Germinal center (tissue), 1 donor: ENCODE results near the gene KLHDC7B.

Experiments
- DNase-seq: peaks from one replicate; pipeline ENCODE4 v3.0.0; 2012; ENCODE audit warnings: mixed read lengths, low spot score

KLHDC7B gene

DNA sequence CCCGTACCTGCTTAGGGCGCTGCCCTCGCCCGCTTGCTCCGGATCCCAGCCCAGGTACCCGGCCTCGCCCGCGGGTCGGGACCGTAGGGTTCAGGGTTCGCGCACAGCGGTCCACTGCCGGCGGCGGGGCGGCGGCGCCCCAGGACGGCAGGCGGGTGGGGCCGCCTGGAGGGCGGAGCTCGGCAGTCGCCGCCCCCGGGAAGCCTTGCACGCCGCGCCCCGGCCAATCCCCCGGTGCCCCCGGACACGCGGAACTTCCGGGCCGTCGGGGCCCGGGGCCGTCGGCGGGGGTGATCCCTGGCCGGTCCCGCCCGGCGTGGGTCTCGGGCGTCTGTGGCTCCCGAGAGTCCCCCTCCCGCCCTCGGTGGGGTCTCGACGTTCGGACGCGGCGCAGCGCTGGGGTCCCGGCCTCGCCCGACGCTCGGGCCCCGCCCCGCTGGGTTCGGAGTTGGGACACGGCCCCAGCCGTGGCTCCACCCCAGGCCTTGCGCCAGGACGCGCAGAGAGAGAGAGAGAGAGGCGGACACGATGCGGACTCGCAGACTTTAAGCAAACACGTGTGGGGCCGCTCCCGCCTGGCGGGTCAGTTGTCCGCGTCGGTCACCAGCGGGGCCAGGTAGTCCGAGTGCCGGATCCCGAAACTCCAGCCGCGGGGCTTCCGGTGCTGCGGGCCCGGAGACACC, 15.7 kb upstream of the KLHDC7B start, which contains the start of gene TYMP:
TYMP (minus strand) TSS at position 116 of the 683 bp plus-strand sequence. CDS start 303 bp downstream, outside the sequence.
- peak; percentile 85 for DNase-seq

GRCh38 chr22:50530580-50530876, 15.2 kb upstream of the KLHDC7B start:
- no peak for DNase-seq

DNA sequence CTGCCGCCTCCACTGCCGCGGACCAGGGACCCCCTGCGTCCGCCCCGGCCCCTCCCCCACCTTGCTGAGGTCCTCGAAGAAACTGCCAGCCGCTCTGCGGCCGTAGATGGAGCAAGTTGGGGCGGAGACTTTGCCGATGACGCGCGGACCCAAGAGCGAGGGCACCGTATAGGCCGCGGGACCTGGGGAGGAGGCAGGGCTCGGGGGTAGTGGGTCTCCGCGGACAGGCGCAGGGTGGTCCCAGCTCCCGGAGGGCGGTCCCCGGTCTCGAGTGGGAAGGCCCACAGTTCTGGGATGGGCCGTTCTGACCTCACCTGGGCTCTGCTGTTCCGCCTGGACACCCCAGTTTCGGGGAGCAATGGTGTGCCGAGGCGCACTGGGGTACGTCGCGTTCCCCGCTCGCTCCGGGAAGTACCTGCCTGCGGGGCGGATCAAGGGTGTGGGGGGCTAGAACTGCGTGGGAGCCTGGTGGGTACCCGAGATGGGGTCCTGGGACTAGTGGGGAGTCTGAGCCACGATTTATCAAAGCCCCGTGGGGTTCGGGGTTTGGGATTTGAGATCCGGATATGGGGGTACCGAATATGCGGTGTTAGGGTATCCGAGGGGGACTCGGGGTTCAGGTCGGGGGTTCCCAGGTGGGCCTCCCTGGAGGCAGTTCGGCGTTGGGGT, 14.7 kb upstream of the KLHDC7B start:
- DNase-seq, result peak; percentile 75

- peak; percentile 70 for DNase-seq
These were observed 14.1 kb upstream of the KLHDC7B start for GRCh38 chr22:50531546-50531961.

DNA sequence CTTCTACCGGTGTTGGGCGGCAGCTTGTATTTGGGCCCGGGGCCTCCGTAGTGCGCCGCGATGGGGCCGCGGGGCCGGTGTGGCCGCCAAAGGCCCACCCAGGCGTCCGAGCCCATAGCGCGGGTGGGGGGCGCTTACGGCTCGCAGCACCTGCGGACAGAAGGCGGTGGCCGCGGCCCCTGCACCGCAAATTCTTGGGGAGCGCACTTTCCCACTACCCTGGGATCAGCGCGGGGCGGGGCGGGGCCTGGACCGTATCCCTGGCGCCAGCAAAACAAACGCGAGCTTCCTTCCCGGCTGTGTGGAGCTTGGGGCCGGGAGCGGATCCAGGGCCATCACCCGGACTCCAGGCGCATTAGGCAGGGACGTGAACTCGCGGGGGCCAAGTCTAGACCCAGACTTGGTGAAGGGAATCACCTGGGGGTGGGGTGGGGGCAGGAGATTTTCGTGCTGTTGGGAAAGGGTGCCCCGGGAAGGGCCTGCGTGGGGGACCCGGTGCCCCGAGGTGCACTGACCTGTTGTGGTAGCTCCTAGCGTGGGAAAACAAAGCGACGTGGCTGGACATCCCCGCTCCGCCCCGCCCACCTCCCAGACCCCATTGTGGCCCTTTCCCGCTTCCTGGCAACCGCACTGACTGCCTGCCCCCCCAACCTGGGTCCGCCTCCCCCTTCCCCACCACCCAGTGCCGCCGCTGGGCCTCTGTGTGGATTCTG, 13.6 kb upstream of the KLHDC7B start:
- no peak for DNase-seq

DNA sequence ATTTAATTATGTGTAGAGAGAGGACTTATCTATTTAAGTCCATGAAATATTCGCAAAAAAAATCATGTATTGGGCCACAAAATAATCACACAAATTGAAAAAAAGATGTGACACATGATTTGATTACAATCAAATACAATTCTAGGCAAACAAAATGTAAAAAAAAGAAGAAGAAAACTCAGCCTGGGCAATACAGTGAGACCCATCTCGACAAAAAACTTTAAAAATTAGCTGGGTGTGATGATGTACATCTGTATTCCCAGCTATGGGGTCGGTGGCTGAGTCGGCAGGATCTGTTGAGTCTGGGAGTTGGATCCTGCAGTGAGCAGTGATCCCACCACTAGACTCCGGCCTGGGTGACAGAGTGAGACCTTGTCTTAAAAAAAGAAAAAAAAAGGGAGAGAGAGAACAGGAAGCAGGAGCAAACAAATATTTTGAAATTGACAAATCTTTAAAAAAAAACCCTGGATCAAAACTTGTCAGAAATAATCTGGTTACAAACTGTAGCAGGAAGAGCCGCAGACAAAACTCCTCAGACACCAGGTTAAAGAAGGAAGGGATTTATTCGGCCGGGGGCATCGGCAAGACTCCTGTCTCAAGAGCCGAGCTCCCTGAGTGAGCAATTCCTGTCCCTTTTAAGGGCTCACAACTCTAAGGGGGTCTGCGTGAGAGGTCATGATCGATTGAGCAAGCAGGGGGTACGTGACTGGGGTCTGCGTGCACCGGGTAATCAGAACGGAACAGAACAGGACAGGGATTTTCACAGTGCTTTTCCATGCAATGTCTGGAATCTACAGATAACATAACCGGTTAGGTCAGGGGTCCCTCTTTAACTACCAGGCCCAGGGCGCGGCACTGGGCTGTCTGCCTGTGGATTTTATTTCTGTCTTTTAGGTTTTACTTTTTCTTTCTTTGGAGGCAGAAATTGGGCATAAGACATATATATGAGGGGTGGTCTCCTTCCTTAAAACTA, 12.6 kb upstream of the KLHDC7B start:
- DNase-seq, result no peak

DNA sequence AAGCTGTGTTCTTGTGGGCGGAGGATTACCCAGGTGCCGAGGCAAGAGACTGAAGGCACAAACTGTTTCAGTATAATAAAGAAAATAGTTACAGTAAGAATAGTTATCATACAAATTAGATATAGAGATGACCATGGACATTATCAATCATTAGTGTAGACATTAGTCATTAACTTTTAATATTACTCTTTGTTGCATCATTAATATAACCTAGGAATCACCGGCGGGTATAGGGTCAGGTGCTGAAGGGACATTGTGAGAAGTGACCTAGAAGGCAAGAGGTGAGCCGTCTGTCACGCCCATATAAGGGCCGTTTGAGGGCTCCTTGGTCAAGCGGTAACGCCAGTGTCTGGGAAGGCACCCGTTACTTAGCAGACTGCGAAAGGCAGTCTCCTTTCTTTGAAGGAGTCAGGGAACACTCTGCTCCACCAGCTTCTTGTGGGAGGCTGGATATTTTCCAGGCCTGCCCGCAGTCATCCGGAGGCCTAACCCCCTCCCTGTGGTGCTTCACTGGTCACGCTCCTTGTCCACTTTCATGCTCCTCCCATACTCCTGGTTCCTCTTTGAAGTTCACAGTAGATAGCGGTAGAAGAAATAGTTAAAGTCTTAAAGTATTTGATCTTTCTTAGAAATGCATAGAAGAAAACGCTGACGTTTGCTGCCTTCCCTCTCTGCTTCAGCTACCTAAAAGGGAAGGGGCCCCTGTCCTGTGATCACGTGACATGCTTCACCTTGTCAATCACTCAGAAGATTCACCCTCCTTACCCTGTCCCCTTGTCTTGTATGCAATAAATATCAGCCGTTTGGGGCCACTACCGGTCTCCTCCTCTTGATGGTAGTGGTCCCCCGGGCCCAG, 11.6 kb upstream of the KLHDC7B start:
- peak; percentile 5 for DNase-seq

GRCh38 chr22:50535113-50535512, 10.6 kb upstream of the KLHDC7B start:
- peak; percentile 5 for DNase-seq

GRCh38 chr22:50536226-50536625, 9.5 kb upstream of the KLHDC7B start:
- no peak for DNase-seq

DNA sequence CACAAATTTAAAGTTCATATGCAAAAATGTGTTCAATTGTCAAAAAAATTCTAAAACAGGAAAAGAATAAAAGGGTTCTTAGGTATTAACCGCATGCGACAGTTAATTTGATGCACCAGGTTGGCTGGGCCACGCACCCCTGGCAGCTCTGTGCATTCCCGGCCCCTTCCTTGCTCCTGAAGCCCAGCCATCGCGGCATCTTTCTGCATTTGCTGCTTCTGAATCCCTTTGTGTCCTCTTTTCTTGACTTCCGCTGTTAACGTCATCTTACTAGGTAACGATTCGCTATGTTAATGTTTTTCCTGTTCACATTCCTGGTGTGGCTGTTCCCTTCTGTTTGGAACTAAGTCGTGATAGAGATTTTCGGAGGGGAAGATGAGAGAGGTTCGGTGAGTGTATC, 7.9 kb upstream of the KLHDC7B start:
- DNase-seq, result no peak

- no peak for DNase-seq
These were observed 5.3 kb upstream of the KLHDC7B start for GRCh38 chr22:50540381-50540780.

- DNase-seq, result peak; percentile 2
These were observed 4.1 kb upstream of the KLHDC7B start for GRCh38 chr22:50541667-50542026.

DNA sequence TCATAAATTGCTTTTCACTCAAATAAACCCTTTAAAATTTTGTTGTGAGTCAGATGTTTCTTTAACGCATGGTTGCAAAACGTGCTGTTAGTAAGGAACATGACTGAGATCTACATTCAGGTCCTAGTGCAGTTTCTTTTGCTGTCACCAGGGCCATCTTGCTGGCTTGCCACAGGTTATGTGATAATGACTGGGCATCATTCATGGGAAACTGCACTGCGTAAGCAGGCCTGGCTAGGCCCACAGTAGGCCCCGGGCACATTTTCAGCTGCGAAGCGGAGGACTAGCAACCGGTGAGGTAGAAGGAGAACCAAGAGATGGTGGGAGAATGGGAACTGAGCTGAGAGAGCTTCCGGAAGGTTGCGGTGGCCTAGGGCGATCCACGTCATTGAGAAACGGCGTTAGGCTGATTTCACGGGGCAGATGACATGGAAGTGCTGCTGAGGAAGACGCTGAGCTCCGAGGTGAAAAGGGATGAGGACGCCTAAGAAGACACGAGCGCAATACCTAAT, 3.2 kb upstream of the KLHDC7B start:
- DNase-seq, result peak; percentile 69

- DNase-seq, result peak; percentile 91
These were observed 1.5 kb upstream of the KLHDC7B start for GRCh38 chr22:50544078-50544745.

DNA sequence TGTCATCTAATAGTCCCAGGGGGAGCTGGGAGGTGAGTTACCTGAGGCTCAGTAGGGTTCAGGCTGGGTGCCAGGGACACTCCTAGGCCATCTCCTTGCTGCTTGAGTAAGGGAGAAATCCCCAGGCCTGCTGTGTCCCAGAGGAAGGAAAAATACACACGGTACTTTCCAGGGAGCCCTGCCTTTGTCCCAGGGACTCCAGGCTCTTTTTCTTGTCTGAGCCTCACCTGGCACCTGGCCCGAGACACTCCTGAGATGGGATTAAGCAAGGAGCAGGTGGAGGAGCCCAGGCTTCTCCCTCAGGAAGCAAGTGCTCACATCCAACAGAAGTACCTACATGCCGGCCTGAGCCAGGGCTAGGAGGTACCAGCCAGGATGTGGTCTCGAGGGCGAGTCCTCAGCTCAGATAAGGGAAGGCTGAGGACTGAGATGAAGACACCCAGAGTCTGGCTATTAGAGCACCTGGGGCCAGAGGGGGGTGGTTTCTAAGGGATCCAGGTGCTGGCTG, 899 bp upstream of the KLHDC7B start:
- DNase-seq, result no peak

DNA sequence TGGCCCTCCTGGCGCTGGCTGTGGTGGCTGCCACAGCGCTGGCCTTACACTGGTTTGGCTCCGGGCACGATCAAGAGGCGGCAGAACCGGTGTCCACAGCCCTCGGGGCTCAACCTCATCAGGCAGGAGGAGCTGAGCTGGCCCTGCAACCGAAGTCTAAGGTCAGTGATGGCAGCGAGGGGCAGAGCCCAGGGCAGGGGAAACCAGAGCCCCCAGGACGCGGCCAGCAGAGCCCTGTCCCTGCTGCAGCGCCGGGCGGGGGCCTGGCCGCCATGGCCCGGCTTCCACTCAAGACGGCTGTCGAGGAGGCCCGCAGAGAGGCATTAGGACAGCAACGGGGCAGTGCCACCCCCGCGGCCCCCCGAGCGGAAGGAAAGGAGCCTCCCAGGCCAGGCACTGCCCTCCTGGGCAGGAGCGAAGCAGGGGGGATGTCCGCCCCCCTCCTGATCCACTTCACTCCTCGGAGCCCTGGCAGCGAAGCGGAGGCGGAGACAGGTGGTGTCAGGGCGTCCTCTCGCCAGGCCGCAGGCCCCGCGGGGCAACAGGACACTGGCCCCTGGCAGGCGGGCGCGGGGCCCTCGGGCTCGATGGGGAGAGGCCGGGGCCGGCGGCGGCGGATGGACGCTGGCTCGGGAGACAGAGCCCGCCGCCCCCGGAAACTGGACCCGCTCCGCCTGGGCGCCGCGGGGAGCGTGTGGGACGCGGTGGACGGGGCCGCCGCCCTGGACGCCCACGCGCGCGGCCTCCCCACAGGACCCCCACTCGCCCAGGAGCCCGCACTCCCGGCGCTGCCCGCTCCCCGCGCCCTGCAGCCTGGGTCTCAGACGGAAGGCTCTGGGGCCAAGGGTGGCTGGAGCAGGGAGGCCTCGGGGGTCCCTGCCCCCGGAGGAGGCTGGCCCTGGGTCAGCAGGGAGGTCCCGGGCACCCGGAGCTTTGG, 895 bp downstream of the KLHDC7B start:
- DNase-seq, result no peak

DNA sequence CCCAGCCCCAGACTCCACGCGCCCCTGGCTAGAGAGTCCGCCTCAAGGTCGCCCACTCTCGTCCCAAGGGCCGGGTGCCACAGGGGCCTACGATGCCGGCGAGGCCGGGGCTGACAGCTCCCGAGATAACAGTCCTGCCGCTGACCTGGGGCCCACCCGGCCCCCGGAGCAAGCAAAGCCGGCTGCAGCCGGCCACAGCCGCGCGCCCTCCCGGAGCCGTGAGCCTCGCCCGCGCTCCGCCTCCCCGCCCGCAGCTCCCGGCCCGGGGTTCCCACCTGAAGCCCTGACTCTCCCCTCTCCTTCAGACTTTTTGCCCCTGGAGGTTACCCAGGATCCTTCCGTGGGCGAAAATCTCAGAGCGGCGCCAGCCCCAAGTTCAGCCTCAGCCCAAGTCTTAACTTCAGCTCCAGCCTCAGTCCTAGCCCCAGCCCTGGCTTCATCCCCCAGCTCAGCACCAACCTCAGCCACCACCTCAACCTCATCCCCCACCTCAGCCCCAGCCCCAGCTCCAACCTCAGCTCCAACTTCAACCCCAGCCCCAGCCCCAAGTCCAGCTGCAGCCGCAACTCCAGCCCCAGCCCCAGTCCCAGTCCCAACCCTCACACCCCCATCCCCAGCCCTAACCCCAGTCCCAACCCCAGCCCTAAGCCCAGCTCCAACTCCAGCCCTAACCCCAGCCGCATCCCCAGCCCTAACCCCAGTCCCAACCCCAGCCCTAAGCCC, 1.7 kb downstream of the KLHDC7B start:
- no peak for DNase-seq
